ENCODE measurements around the gene ZBTB49. TPM values are rescaled to one million over a fixed set of nuclear protein-coding genes. Genes with fewer than 3 reads are reported as not detected.

The ZBTB49 gene
- total and polyA plus RNA-seq, 2 of the 13 experiments (the other 11 are each of a cell fraction or from before 2014, with no cell fraction given), result 3.3 to 4.3 TPM

GRCh38 chr4:4248029-4248884 lies 41.8 kb upstream of the ZBTB49 start, which contains the start of gene TMEM128 (continued):
- TF ChIP-seq ZNF704 (CRISPR knock-in tag; IDR thresholded peaks at IDR 0.05; ENCODE audit: borderline replicate concordance) (no peak), STAT6 (CRISPR knock-in tag; IDR thresholded peaks at IDR 0.05; ENCODE audit: borderline replicate concordance) (no peak), LBX2 (CRISPR knock-in tag; IDR thresholded peaks at IDR 0.05; ENCODE audit: borderline replicate concordance) (0 out of 2 replicates have a peak, but pooled peaks have one; percentile 26), TSC22D2 (CRISPR knock-in tag; IDR thresholded peaks at IDR 0.05; ENCODE audit: borderline replicate concordance) (peak; percentile 46; the same call in 1 of the 2 replicates), CERS6 (CRISPR knock-in tag; IDR thresholded peaks at IDR 0.05) (no peak), HNF4A (CRISPR knock-in tag; IDR thresholded peaks at IDR 0.05) (0 out of 2 replicates have a peak, but pooled peaks have one; percentile 21), ZNF792 (CRISPR knock-in tag; IDR thresholded peaks at IDR 0.05) (no peak), PCBP2 (optimal IDR thresholded peaks at IDR 0.05; ENCODE audit: low read depth, low read length, poor library complexity, severe bottlenecking) (no peak), TARDBP (CRISPR knock-in tag; IDR thresholded peaks at IDR 0.05) (peak; percentile 46), BCL6 (CRISPR knock-in tag; IDR thresholded peaks at IDR 0.05) (peak; percentile 17; the same call in 1 of the 2 replicates), MAFF (IDR thresholded peaks at IDR 0.05; ENCODE audit: low read depth, low read length) (no peak), ZNF20 (CRISPR knock-in tag; IDR thresholded peaks at IDR 0.05) (peak; percentile 82; the same call in 1 of the 2 replicates), ZNF879 (CRISPR knock-in tag; IDR thresholded peaks at IDR 0.05) (peak; percentile 80; the same call in 1 of the 2 replicates), NFKB2 (CRISPR knock-in tag; IDR thresholded peaks at IDR 0.05; ENCODE audit: borderline replicate concordance) (peak; percentile 75; the same call in 1 of the 2 replicates), KLF9 (CRISPR knock-in tag; IDR thresholded peaks at IDR 0.05; ENCODE audit: low read depth) (peak; percentile 25; the same call in 1 of the 2 replicates), HOXA9 (CRISPR knock-in tag; IDR thresholded peaks at IDR 0.05; ENCODE audit: borderline replicate concordance) (peak; percentile 75; the same call in 1 of the 2 replicates), RELA (CRISPR knock-in tag; IDR thresholded peaks at IDR 0.05) (peak; percentile 92; the same call in 1 of the 2 replicates), YY1 (IDR thresholded peaks at IDR 0.05; ENCODE audit: insufficient read depth, insufficient replicate concordance, low read depth, low read length) (peak; percentile 94), TOPORS (CRISPR knock-in tag; IDR thresholded peaks at IDR 0.05) (no peak), ZNF343 (CRISPR knock-in tag; IDR thresholded peaks at IDR 0.05) (no peak), ZBTB43 (CRISPR knock-in tag; conservative IDR thresholded peaks at IDR 0.05) (no peak; the same call in 1 of the 2 replicates)
